Adrenal gland (tissue), 5 donors: Measurements from ENCODE around the gene NTRK1.

Source experiments
- CTCF ChIP-seq, 6 experiments: fragments of 450-650 bp in 4 of 6; fragments of 200-600 bp in 2 of 6; sonication (generic) in 1 of 6; IDR thresholded peaks; 1 replicate in 5 of 6; 2 replicates in 1 of 6; pipeline versions ENCODE4 v1.5.1 to v1.8.0; 2016 to 2021; ENCODE audit warnings: antibody characterized with exemption in 6 of 6, mild to moderate bottlenecking in 2 of 6, moderate library complexity in 1 of 6
- POLR2A ChIP-seq, 2 donors: fragments of 450-650 bp; IDR thresholded peaks; one replicate each; pipeline ENCODE4 v1.6.1; 2017; ENCODE audit warnings: antibody characterized with exemption in 2 of 2, mild to moderate bottlenecking in 2 of 2, moderate library complexity in 1 of 2
- donor health status: DM: no; HTN: no; CAD: no.

GRCh38 chr1:156833603-156834002 is 27.1 kb upstream of the NTRK1 start:
- TF ChIP-seq CTCF (IDR thresholded peaks at IDR 0.05) (no peak), POLR2A (IDR thresholded peaks at IDR 0.05) (no peak)
